NCI-H2029 treated with DMSO at 0.1 percent for 48 hours (cell line): ENCODE results near the gene LRRFIP1.
"Not testable (repeated sequence)": the region's sequence is repeated elsewhere in the genome, so short reads cannot be mapped to it uniquely, and the experiment has no call there.

Source experiments
- DNase-seq: peaks from one replicate; lab custom pipeline; 2025; lab: John Stamatoyannopoulos, UW

The LRRFIP1 gene

DNA sequence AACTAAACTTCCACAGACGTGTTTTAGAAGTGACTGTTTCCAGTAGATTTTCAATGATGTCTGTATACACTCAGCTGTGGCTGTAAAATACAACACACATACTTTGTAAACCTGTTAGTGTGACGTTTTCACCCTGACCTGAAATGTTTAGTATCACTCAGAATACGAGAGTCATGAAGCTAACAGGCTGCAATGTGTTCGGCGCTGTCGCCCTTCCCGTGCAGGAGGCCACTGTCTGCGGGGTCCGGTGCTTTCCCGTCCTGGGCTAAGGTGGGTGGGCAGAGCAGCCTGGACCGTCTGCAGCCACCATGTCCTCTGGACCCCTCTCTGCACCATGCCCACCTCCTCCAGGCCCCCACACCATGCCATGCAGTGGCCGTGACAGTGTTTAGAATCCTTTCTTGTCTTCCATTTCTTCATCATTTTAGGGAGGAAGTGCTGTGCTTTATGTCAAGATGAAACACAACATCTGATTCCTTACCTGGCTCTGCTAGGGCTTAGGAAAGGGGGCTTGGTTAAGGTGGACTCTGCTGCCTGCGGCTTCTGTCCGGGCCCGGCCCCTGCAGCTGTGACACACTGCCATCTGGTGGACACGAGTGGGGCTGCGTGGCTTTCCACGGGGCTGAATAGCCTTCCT lies 117.3 kb downstream of the LRRFIP1 start:
- DNase-seq, result no peak

DNA sequence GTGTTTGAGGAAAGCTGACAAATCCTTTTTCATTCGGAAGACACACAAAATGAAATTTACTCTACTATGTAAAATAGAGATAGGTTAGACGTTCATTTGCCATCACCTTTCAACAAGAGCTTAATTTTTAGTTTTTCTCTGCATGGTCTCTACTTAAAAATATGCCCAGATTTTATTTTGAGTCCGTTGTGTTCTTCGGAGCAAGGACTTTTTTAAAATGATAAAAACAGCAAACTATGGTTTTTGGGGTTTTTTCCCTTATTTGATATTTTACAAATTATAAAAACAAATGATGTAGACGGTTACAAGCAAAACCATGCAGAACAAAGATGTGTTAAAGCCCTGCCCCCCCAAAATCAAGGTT lies 117.8 kb downstream of the LRRFIP1 start:
- no peak for DNase-seq

DNA sequence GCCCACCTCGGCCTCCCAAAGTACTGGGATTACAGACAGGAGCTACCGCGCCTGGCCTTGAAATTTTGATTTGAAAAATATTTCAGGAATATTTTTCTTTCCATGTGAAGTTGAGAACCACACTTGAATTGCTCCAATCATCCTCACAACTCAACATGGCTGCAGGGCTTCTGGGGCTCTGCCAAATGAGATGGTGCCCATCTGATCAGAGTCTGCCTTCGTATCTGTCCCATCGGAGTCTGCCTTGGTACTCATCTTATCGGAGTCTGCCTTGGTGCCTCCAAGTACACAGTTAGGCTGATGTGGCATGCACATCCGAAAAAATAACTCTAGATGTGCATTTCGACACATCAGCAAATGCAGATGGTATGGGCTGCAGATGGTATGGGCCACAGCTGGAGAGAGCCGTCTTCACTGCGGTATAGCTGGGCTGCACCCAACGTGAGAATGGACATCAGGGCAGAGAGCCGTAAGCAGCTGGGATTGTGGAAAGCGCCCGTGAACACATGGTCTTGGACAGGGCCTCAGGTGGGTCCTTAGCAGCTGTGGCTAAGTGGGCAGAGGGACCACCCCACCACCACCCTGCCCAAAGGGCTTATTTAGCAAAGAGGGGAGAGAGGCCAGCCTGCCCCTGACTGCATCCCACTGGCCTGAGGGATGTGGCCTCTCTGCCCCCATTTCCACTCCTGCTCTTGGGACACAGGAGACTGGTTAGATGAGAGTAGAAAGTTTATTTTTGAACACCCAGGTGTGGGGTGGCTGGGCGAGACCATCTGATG lies 119.1 kb downstream of the LRRFIP1 start:
- DNase-seq, result no peak

DNA sequence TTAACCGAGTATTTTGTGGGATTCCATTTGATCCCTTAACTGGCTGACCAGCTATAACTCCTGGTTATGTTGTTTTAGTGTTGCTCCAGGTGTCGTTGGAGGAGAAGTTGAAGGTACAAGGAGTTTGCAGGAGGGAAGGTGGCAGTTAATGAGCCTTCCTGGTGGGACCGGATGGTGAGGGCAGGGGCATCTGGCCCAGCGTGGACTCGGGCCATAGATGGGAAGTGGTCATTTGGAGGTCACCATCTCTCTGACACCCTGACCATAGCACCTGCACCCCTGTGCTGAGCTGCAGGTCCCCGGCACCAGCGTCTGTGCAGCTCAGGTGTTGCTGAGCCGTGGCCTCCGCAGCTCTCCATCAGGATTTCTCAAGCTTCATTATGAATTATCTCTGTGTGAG lies 119.8 kb downstream of the LRRFIP1 start:
- no peak for DNase-seq

DNA sequence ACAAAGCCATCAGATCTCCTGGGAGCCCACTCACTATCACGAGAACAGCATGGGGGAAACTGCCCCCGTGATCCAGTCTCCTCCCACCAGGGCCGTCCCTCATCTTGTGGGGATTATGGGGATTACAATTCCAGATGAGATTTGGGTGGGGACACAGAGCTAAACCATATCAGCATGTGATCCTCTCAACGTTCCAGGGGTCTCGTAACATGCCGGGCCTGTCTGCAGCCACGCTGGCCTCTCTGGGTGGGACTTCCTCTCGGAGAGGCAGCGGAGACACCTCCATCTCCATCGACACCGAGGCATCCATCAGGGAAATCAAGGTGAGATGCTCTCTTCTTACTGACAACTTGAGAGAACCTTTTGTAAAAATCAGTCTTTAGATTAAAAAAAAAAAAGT lies 121.6 kb downstream of the LRRFIP1 start:
- no peak for DNase-seq

DNA sequence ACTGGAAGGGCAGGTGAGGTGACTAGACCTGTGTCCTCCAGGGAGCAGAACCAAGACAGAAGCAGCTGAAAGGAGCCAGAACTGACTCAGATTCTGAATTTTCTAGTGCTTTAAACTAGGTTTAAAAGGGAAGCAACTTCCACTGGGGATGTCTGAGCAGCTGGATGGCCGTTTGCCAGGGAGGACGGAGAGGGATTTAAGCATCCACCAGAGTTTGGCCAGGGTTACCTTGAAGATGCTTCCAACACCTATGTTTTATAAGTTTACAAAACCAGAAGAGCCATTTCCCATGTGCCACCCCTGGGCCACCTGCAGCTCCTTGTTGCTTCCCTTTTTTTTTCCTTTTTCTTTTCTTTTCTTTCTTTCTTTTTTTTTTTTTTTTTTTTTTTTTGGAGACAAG lies 122.6 kb downstream of the LRRFIP1 start:
- no peak for DNase-seq

DNA sequence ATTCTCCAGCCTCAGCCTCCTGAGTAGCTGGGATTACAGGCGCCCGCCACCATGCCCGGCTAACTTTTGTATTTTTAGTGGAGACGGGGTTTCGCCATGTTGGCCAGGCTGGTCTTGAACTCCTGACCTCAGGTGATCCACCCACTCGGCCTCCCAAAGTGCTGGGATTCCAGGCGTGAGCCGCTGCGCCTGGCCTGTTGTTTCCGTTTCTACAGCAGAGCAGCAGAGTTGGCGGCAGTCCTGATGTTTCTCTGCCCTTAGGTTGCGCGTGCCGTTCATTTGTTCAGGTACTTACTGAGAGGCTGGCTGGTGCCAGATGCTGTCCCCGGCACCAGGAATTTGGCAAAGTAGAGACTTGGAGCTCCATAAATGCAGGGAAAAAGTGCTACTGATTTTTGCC lies 123.1 kb downstream of the LRRFIP1 start:
- not testable (repeated sequence) for DNase-seq

DNA sequence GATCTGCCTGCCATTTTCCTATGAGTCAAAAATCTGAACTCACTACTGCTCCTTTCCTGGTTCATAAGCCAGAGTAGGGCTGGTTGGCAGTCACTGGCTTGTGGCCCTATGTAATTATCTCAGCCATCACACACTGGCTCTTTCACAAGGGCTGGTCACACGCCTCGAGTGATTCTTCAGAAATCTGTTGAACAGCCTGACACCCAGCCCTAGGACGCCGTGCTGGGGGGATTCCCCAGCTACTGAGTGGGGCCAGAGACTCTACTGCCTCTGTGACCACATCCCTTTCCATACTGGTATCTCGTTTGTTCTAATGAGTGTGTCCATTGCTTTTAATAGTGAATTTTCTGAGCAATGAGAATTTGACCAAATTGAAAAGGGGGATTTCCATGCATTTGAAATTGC lies 125.4 kb downstream of the LRRFIP1 start:
- DNase-seq, result no peak

DNA sequence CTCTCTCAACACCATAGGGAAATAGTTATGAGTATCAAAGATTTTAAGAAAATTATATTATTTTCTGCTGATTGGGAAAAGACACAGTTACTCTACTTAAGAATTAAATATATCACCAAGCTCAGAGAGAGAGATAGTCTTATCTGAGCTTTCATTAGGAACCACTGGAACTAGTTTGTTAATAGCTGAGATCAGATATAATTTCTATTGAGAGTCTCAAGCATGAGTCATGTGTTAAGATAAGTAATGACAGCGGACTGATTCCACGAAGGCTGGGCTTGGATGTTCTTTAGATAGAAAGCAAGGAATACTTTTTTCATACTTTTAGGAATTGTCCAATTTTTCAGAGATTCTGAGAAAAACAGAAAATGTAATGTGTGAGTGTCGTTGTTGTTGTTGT lies 126.8 kb downstream of the LRRFIP1 start:
- no peak for DNase-seq

DNA sequence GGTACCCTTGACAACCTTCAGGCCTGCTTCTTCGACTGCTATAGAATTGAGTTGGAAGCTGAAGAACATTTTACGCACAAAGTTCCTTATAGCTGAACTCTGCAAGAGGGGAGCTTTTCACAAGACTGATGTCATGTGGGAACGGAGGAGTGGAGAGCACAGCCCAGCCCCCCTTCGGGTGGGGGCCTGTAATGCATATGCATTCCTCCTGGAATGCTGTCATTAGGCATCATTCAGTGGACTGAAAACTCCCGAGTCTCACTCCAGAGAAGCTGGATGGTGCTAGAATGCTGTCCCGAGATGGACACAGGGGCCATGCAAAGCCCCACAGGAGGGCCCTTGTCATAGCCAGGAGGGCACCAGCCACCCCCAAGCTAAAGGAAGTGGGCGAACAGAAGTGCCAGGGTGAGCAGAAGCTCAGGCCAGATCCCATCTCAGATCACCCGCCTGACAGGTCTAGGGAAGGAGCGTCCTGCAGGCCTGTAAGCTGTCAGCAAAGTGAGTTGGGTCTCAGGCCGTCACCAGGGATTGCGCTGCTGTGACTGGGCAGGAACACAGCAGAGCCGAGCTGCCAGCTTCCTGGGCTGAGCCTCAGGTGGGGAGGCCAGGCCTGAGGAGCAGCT lies 127.3 kb downstream of the LRRFIP1 start:
- no peak for DNase-seq

DNA sequence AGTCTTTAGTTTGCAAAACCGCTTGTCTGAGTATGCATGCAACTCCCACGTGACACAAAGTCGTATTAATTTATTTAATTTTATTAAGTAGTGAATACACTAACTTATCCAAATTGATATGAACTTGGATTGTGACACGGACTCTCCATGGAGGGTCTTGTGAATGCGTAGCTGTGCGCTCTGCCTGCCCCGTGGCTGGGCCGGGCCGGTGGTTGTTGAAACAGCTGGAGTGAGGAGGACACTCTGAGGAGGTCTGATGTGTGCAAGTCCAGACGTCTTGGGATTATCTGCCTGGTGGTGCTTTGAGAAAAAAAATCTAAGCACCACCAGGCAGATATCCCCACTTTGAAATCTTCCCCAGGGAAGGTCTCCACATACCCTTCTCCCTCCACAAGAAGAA lies 130.2 kb downstream of the LRRFIP1 start:
- DNase-seq, result no peak

DNA sequence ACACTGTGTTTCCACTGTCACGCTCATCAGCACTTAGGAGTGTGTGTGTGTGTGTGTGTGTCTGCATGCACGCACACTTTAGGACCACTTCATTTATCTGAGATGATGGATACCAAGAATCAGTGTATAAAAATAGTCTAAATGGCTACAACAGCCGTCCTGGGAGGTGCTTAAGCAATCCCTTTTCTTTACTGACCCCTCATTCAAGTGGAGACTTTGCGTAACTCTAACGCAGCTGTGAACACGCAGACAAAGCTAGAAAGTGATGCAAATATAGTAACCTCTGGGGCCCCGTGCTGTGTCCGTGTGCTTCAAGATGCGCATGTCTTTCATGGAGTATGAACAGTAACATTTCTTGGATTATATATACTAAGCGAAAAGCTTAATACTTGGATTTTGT lies 130.8 kb downstream of the LRRFIP1 start:
- no peak for DNase-seq

DNA sequence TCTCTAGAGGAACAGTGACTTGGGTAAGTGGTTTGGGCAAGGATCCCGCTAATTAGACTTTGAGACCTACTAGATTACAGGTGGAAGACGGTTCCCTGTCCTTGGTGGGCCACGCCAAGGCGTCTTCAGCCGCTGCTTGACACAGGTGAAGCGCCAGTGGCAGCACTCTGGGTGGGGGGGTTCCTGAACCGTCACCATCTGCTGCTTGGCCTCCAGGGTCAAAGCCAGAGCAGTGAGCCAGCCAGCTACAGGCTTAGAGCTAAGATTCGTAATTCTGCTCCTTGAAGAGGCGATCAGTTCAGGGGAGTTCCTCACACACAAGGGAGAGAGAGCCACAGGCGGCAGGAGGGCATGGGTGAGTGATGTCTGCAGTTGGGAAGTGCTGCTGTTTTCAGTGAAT lies 131.8 kb downstream of the LRRFIP1 start:
- DNase-seq, result no peak

DNA sequence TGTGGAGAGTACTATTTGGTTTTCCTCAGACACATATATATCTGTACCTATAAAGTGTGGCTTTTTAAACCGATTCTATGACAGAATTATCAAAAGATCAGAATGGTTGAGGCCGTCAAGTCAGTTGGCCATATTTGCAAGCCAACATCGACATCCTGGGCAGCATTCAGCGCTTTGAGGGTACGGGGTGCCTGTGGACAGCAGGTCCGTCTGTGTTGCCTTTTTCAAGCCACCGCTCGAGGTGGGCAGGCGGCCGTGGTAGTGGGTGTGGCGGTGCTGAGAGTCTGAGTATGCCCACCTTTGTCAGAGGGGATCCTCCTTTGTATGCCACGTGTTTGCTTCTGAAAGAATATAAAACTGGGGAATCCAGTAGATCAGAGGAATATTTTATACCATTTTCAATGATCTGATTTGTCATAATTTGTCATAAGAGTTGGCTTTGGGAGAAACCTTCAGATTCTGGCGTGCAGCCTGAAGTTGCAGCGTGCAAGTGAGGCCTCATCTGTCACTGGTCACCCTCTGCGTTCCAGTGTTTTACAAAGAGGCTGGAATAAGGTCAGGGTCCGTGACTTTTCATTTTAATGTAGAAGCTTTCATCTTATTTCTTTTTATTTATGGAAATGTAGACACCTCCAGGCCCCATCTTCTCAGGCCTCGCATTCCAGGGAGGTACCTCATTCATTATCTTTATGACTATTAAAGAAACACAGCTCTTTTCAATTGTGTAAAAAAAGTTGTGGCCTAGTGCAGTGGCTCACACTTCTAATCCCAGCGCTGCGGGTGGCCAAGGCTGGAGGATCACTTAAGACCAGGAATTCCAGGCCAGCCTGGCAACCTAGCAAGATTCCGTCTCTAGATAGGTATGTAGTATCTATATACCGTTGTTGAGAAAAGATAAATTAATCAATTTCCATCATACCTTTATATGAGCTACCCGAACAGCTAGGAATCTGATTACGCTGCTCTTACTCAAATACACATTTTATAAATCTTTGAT lies 133.4 kb downstream of the LRRFIP1 start:
- no peak for DNase-seq

DNA sequence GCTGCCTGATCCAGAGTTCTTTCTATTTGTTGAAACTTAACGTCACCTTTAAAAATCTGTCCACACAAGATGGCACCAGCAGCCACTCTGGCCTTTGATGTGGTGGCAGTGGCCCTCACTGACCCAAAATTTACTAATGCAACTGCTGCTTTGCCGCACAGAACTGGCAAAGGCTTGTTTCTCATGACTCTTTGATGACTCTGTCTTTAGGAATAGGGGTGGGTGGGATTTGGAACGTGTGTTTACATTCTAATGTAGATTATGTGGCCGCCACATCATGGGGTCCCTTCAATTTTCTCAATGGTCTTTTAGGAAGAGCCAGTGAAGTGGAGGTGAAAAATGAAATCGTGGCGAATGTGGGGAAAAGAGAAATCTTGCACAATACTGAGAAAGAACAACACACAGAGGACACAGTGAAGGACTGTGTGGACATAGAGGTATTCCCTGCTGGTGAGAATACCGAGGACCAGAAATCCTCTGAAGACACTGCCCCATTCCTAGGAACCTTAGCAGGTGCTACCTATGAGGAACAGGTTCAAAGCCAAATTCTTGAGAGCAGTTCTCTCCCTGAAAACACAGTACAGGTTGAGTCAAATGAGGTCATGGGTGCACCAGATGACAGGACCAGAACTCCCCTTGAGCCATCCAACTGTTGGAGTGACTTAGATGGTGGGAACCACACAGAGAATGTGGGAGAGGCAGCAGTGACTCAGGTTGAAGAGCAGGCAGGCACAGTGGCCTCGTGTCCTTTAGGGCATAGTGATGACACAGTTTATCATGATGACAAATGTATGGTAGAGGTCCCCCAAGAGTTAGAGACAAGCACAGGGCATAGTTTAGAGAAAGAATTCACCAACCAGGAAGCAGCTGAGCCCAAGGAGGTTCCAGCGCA lies 135.2 kb downstream of the LRRFIP1 start:
- not testable (repeated sequence) for DNase-seq

DNA sequence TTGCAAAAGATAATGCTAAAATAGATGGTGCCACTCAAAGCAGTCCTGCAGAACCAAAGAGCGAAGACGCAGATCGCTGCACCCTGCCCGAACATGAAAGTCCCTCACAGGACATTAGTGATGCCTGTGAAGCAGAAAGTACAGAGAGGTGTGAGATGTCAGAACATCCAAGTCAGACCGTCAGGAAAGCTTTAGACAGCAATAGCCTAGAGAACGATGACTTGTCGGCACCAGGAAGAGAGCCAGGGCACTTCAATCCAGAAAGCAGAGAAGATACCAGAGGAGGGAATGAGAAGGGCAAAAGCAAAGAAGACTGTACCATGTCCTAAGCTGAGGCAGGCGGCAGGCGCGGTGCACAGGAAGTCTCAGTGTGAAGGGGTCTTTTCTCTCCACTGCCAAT lies 136.4 kb downstream of the LRRFIP1 start:
- DNase-seq, result no peak

DNA sequence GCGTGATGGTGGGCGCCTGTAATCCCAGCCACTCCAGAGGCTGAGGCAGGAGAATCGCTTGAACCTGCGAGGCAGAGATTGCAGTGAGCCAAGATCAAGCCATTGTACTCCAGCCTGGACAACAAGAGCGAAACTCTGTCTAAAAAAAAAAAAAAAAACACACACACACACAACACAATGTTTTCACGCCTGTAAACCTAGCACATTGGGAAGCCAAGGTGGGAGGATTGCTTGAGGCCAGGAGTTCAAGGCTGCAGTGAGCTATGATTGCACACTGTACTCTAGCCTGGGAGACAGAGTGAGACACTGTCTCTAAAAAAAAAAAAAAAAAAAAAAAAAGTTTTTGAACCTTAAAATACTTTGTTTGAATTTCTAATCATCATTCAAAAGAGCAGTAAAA lies 137.7 kb downstream of the LRRFIP1 start:
- not testable (repeated sequence) for DNase-seq

DNA sequence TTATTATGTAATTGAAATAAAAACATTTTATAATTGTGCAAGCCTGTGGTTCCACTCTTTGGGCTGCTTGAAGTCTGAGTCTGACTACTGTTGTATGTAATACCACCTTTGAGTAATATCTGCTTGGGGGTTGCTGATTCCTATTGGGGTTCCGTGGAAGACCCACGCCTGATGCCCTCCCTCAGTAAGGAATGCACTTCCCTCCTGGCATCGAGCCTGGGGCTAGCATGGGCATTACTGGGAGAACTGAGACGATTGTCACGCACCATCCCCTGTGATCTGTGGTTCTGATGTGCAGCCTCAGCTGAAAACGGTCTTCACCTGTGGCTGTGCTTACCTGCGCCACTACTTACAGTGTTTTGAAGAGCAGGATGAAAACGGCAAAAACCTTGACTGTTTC lies 138.5 kb downstream of the LRRFIP1 start:
- DNase-seq, result no peak

DNA sequence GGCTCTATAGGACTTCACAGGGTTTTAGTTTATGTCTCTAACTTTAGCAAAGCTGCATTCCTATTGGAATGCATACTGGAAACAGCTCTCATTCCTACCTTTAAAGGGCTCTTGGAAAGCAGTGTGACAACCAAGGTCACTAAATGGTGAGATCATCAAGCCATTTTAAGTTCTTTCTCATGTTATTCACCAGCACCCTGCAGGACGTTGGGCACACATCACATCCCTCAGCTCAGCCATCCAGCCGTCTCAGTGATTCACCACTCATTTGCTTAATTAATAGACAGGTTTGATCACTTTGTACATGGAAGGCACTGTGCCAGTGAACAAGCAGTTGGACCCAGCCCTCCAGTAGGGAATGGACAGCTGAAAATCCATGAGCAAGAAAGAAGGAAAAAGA lies 139.0 kb downstream of the LRRFIP1 start:
- DNase-seq, result no peak

DNA sequence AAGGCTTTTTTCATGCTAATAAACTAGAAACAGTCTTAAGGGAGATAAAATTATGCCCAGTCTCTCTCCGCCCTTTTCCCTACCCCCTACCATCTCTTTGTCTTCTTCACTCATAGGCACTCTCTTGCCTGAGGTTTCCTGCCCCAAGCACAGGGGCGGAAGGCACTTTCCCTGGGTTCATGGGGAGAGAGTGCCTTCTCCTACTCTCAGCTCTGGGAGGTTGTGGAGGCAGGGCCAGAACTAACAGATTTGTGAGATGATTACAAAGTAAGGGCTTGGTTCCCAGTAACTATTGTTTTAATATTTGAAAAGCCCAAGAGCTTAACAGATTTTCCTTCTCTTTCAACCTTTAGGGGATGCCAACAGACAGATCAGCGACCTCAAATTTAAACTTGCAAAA lies 145.1 kb downstream of the LRRFIP1 start:
- no peak for DNase-seq

DNA sequence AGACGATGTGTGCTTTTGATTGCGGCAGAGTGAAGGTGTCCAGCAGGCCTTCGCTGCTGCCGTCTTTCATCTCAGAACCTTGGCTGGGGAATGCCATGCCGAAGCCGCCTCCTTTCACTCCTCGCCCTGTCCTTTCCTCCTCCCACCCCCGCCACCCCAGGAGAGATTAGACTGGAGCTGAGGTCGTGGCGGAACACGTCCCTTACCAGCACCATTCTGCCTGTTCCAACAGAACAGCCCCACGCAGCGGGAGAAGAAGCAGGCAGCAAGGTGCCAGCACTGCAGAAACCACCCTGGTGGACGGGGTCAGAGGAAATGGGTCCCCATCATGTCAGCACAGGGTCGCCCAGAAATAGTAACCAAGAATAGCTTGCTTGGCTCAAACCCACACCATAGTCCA lies 146.4 kb downstream of the LRRFIP1 start:
- DNase-seq, result no peak
